VCaP (cell line): ENCODE measurements around the gene CTCFL.

Experiments
- H3K27ac ChIP-seq: fragments of 450-650 bp; 2 replicates; pipeline ENCODE4 v1.5.1; 2017
- TF ChIP-seq, protein P1 (sequence below): fragments of 450-650 bp; conservative IDR thresholded peaks from 2 replicates; pipeline ENCODE4 v1.5.1; 2017; ENCODE audit warnings: mild to moderate bottlenecking, moderate library complexity

Gene CTCFL

DNA sequence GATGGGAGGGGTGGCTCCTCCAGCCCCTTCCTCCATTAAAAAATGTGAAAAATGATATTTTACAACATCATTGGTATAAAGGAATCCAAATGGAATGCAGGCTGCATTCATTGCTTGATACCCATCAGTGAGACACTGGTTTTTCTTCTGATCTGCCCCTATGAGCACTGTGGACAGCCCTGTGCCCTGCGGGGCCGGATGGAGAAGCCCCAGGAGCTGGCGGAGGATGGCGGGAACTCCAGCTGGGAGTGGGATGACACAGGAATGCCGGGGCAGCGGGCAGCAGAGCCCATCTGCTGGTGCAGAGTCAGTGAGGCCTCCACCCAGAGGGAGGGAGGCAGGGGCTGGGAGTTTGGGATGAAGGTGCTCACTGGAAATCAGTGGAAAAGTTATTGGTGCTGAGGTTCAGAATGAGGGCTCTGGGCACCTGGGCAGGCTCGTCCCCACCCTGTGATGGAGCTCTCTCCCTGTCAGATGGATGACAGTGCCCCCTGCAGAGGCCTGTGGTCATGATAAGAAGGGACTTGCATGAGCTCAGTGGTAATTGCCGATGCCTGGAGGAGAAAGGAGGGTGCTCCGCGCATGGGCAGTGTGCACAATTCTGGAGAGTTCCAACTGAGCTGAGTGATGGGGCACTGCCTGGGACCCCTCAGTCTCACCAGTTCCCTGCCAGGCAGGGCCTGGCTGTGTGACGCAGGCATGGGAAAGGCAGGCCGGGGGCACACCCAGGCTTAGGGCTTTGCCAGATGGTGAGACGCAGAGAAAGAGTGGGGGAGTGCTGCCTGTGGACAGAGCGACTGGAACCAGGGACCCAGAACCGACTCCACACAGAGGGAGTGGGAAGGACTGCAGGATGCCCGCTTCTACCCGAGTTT, 23.2 kb downstream of the CTCFL start:
- TF ChIP-seq, protein P1, sequence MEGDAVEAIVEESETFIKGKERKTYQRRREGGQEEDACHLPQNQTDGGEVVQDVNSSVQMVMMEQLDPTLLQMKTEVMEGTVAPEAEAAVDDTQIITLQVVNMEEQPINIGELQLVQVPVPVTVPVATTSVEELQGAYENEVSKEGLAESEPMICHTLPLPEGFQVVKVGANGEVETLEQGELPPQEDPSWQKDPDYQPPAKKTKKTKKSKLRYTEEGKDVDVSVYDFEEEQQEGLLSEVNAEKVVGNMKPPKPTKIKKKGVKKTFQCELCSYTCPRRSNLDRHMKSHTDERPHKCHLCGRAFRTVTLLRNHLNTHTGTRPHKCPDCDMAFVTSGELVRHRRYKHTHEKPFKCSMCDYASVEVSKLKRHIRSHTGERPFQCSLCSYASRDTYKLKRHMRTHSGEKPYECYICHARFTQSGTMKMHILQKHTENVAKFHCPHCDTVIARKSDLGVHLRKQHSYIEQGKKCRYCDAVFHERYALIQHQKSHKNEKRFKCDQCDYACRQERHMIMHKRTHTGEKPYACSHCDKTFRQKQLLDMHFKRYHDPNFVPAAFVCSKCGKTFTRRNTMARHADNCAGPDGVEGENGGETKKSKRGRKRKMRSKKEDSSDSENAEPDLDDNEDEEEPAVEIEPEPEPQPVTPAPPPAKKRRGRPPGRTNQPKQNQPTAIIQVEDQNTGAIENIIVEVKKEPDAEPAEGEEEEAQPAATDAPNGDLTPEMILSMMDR, result no peak
- no peak overlapping the region for H3K27ac ChIP-seq

DNA sequence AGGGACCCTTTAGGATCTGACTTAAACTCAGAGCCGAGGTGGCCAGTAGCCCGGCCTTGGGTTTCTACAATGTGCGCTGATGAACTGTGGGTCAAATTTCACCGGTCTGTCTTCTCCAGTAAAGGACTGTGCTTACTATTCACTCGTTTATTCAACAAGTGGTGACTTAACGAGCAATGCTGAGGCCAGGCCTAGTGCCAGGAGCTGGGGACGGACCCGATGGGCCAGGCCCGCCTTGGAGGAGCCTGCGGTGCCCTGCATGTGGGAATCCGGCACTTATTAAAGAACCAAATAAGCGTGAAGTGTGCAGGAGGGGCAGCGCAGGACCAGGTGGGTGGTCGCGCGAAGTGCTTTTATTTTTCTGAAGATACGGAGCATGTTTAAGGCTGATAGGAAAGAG, 24.0 kb downstream of the CTCFL start:
- no peak overlapping the region for H3K27ac ChIP-seq
- TF ChIP-seq, protein P1, result no peak

DNA sequence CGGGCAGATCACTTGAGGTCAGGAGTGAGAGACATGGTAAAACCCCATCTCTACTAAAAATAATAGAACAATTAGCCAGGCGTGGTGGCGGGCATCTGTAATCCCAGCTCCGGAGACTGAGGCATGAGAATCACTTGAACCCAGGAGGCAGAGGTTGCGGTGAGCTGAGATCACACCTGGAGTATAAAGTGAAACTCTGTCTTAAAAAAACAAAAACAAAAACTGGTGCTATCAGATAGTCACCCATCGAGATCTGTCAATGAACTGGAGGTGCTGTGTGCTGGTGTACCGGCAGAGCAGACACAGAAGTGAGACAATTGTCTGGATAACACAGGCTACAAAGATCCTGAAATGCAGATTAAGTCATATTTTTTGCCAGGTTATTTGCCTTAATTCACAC, 24.7 kb downstream of the CTCFL start:
- no peak overlapping the region for H3K27ac ChIP-seq
- TF ChIP-seq, protein P1, result no peak

DNA sequence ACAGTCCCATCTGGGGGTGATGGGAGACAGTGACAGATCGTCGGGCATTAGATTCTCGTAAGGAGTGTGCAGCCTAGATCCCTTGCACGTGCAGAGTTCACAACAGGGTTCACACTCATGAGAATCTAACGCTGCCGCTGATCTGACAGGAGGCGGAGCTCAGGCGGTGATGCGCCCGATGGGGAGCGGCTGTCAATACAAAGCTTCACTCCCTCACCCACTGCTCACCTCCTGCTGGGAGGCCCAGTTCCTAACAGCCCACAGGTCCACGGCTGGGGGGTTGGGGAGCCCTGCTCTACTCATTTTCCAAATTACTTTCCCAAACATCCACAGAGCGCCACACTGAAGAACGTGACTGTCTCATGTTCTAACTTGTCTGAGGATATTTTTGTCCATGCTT, 25.3 kb downstream of the CTCFL start:
- no peak overlapping the region for H3K27ac ChIP-seq
- TF ChIP-seq, protein P1, result no peak

DNA sequence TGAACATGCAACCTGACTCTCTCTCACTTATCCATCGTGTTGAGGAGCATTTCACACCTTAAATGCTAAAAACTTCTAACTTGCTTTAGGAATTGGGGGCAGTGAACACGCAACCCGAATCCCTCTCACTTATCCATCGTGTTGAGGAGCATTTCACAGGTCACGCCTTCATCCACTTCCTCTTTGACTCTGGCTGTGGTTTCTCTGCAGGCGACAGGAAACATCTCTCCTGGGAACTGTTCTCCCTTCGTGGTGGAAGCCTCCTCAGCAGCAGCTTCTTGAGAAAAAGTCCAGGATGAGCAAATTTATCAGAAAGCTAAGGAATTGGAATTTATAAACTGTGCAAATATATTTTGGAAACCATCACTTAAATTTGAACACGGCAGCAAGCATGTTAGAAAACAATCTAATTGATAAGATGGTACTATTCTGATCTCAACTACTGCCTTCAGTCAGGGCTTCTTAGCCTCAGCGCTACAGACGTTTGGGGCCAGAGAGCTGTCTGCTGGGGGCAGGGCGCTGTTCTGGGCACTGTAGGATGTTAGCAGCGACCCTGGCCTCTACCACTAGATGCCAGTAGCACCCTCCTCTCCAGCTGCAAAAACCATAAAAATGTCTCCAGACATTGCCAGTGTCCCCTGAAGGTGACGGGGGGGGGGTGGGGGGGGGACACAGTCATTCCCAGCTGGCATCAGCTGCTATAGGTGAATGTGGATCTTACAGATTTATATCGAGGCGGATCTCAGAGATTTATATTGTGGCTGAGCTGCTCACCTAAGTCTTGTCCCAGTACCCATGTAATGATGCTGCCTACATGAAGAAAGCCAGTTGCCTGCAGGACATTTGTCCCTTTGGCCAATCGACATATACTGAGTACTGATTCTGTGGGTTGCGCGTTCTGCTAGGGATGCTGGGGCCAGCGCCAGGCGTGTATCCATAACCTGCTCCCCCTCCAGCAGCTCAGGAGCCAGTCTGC, 26.2 kb downstream of the CTCFL start:
- H3K27ac ChIP-seq, result no peak overlapping the region
- TF ChIP-seq, protein P1, result peak; percentile 81

DNA sequence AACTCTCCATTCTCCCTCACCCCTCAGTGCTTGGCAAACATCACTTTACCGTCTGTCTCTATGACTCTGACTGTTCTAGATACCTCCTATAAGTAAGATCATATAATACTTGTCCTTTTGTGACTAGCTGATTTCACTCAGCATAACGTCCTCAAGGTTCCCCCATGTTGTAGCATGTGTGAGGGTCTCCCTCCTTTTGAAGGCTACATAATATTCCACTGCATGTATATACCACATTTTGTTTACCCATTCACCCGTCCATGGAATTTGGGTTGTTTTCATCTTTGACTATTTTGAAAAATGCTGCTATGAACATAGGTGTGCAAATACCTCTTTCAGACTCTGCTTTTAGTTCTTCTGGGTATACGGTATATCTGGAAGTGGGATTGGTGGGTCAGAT, 28.3 kb downstream of the CTCFL start:
- TF ChIP-seq, protein P1, result no peak
- H3K27ac ChIP-seq, result no peak overlapping the region

DNA sequence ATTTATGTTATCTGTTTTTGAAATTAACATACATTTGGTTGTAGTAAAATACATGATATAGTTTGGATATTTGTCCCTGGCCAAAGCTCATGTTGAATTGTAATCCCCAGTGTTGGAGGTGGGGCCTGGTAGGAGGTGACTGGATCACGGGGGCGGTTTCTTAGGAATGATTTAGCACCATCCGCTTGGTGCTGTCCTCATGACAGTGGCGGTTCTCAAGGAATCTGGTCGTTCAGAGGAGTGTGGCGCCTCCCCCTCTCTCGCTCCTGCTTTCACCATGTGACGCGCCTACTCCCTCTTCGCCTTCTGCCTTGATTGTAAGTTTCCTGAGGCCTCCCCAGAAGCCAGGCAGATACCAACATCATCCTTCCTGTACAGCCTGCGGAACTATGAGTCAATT, 29.0 kb downstream of the CTCFL start:
- H3K27ac ChIP-seq, result no peak overlapping the region

More for the DNA sequence above, 29.0 kb downstream of the CTCFL start:
- TF ChIP-seq, protein P1, result no peak
